Stimulated activated naive CD8-positive, alpha-beta T cell treated with anti-CD3 and anti-CD28 coated beads, Interleukin-15, amount 100 ng/mL, for 72 hours (primary cell): ENCODE data around the gene ARHGAP11B.
"Not testable (repeated sequence)": the region's sequence is repeated elsewhere in the genome, so short reads cannot be mapped to it uniquely, and the experiment has no call there.

Source experiments
- ATAC-seq: fragments of 150-1000 bp; cut with Tn5 transposase; 2 replicates; pipeline ENCODE4 v1.10.0; 2021; ENCODE audit warnings: mild to moderate bottlenecking, moderate library complexity
- DNase-seq, 2 donors: peaks; one replicate each; pipeline ENCODE4 v3.0.0; 2021 to 2022
- H3K27ac Mint-ChIP-seq, 2 donors: one replicate each; pipeline ENCODE4 v1.8.0; 2022; ENCODE audit warnings: mild to moderate bottlenecking in 2 of 2, mixed read lengths in 2 of 2, moderate library complexity in 2 of 2
- H3K27me3 Mint-ChIP-seq: one replicate; pipeline ENCODE4 v1.8.0; 2022; ENCODE audit warnings: mixed read lengths
- H3K4me1 Mint-ChIP-seq: one replicate; pipeline ENCODE4 v1.8.0; 2022; ENCODE audit warnings: mild to moderate bottlenecking, mixed read lengths
- H3K4me3 Mint-ChIP-seq, 2 donors: one replicate each; pipeline ENCODE4 v1.8.0; 2022; ENCODE audit warnings: mild to moderate bottlenecking in 2 of 2, mixed read lengths in 2 of 2, moderate library complexity in 1 of 2
- H3K9me3 Mint-ChIP-seq, 2 donors: one replicate each; pipeline ENCODE4 v1.8.0; 2022; ENCODE audit warnings: mixed read lengths in 2 of 2

Gene ARHGAP11B

GRCh38 chr15:30675891-30676290 lies 50.0 kb downstream of the ARHGAP11B start:
- not testable (repeated sequence) for DNase-seq, H3K4me3 Mint-ChIP-seq, H3K27ac Mint-ChIP-seq, H3K9me3 Mint-ChIP-seq, H3K4me1 Mint-ChIP-seq, ATAC-seq, H3K27me3 Mint-ChIP-seq

DNA sequence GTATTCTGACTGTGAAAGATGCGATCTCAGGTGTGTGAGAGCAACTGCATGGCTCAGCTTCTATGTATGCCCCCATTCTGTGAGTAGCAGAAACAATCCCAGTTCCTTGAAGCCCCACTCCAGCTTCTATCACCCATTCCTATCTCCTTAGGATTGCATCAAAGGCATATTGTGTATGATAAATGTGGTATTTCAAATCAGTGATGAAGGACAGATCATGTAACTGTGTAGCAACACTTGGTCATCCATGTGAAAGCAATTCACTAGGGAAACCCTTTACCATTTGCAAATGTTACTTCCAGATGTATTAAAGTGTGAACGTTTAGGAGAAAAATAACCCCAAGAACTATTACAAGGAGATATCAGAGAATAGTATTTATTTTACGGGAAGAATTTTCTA lies 55.1 kb downstream of the ARHGAP11B start:
- not testable (repeated sequence) for H3K27me3 Mint-ChIP-seq, H3K4me1 Mint-ChIP-seq, H3K27ac Mint-ChIP-seq, ATAC-seq, H3K4me3 Mint-ChIP-seq, H3K9me3 Mint-ChIP-seq, DNase-seq

- not testable (repeated sequence) for H3K4me1 Mint-ChIP-seq, ATAC-seq, H3K9me3 Mint-ChIP-seq, H3K4me3 Mint-ChIP-seq, H3K27me3 Mint-ChIP-seq, DNase-seq, H3K27ac Mint-ChIP-seq
These were observed 59.9 kb downstream of the ARHGAP11B start for GRCh38 chr15:30685709-30686285.

DNA sequence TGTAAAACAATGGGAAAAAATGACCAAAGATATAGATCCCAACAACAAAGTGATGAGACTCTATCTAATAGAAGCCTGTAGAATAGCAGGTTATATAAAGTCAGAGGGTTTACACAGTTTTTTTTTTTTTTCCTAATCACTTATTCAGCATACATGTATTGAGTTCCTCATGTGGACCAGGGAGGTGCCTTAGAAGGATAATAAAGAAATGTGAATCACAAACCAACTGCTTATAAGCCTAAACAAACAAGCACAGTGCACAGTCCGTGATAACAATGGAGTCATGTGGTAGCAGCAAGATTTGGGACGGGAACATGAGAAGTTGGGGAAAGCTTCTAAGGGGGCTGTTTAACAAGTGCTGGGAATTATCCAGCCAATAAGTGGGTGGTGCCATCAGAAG lies 60.7 kb downstream of the ARHGAP11B start:
- ATAC-seq, H3K4me3 Mint-ChIP-seq, H3K27me3 Mint-ChIP-seq, DNase-seq, H3K27ac Mint-ChIP-seq, H3K9me3 Mint-ChIP-seq, H3K4me1 Mint-ChIP-seq: not testable (repeated sequence)
